ENCODE results near the gene TM9SF3. TPM values are rescaled to one million over a fixed set of nuclear protein-coding genes. Genes with fewer than 3 reads are reported as not detected.

Gene TM9SF3
- 172 and 201 TPM in 2 replicates for total RNA-seq

DNA sequence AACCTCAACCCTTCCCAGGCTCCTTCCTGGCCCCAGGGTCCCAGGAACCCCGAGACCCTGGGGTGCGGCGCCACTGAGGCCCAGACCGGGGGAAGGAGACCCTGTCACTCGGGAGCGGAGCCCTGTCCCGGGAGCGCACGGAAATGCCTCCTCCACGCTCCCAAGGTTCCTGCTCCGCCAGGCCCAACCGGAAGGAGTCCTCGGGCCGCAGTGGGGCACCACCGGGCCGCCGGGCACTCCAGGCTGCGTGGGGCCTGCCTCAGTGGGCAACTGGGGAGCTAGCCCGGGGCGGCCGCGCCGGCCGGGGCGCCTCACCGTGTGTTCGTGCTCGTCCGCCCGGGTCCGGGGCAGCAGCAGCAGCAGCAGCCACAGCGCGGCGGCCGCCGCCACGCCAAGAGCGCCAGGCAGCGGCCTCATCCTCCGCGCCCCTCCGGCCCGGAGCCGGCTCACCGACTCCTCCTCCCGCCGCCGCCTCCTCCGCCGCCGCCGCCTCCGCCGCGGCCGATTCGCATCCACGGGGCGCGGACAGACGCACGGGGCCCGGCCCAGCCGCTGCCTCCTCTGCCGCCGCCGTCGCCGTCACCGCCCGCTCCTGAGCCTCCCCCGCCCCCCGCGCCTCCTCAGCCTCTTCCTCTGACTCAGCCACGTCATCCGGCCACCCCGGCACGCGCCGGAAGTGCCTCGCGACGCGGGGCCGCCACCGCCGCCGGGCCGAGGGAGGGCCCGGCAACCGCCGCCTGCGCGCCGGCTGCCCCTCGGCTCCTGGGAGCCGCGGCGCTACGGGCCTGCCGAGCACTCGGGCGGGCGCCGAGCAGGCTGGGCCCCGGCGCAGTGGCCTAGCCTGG, at the start of gene TM9SF3:
Gene TM9SF3 (minus strand): TSS at position 594 of the 845 bp plus-strand sequence. CDS start 177 bp downstream, at position 417.

DNA sequence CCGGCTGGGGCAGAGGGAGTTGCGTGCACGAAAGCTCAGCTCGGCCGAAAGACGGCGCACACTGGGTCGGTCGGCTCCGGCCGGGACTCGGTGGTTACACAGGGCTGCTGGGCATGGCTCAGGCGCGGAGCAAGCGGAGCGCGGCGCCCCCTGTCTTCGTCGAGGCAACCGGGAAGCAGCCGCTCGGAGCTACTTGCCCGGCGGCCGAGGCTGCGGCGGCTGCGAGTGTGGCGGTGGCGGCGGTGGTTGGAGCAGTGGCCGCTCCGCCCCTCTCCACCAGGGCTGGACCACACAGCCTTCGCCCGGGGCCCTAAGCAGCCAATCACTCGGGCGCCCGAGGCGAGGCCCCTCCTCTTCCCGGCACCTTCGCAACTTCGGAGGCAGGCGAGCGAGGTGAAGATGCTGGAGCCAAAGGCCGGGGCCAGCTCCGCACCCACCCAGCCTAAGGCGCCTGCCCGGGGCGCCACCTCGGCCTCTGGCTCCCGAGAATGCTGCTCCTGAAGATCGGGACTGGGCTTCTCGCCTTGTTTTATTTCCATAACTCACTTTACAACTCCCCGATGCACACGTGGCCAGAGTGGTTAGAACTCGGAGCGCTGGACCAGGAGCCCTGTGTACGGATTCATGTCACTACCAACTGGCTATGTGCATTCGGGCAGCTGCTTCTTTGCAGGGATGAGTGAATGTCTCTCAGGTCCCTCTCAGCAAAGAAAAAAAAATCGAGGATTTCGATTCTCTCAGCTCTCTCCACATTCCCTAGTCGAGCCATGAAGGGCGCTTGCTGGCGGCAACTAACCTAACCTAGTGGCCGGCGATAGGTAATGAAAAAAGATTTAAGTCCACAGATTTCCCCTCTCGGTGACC, 72.9 kb downstream of the TM9SF3 start, which contains the start of gene TLL2:
Gene TLL2 (minus strand): TSS at position 229 of the 864 bp plus-strand sequence. CDS start 241 bp downstream, outside the sequence.

Small RNAs within 50 kb of the gene (small RNA-seq; reads per million reads assigned to genes)
- not detected for gene RNA5SP324

Other genes starting within 250 kb of the TM9SF3 start
- not detected in 2 replicates for gene OPALIN, start 228.0 kb downstream of the TM9SF3 start, total RNA-seq
- under 0.01 and 0.07 TPM in 2 replicates for gene TLL2, start 73.1 kb downstream of the TM9SF3 start, total RNA-seq
- 0.40 and 0.65 TPM in 2 replicates for gene PIK3AP1, start 133.5 kb upstream of the TM9SF3 start, total RNA-seq
- gene LCOR, start 245.3 kb upstream of the TM9SF3 start, total RNA-seq = 42.9 and 62.8 TPM in 2 replicates